Endothelial cell of umbilical vein (primary cell): ENCODE data around the gene KCNJ13. TPM values are rescaled to one million over a fixed set of nuclear protein-coding genes. Genes with fewer than 3 reads are reported as not detected.

ENCODE experiments used
- BruUV-seq: library from RNA; stranded (reverse); fragments of 400-500 nt; replicated peaks from 2 replicates; lab custom pipeline; 2021; lab: Mats Ljungman, UMichigan
- CTCF ChIA-PET: fragments of 300-600, 350-600 bp; sonication (Branson Sonifier 250); formaldehyde crosslinking; loops from one replicate; lab custom pipeline; 2021; ENCODE audit warnings: antibody characterized with exemption, inconsistent platforms; lab: Charles Lee
- POLR2A ChIA-PET: fragments of 300-600, 350-600 bp; sonication (Branson Sonifier 250); formaldehyde crosslinking; loops from one replicate; lab custom pipeline; 2021; ENCODE audit warnings: antibody characterized with exemption, inconsistent platforms; lab: Charles Lee
- DNase-seq: peaks from one replicate; pipeline ENCODE4 v3.0.0-alpha.2; 2011; ENCODE audit warnings: low read depth, low spot score
- FAIRE-seq: peaks from 2 replicates; lab custom pipeline; 2011; peaks lifted over from hg19 to GRCh38; lab: Jason Lieb, UNC
- H2AFZ ChIP-seq: 2 replicates; pipeline ENCODE4 v1.6.0; 2012; ENCODE audit warnings: low read depth, low read length, control low read depth, inconsistent platforms
- H3K27ac ChIP-seq: 2 replicates; pipeline ENCODE4 v1.5.1; 2011; ENCODE audit warnings: low read depth, mild to moderate bottlenecking, control low read depth, low read length, moderate library complexity; ENCODE audit not compliant: insufficient read depth
- H3K27me3 ChIP-seq, 2 experiments: 2 replicates each; pipeline versions ENCODE4 v1.6.0 to v1.6.1; 2011; ENCODE audit warnings: low read length in 2 of 2, mixed read lengths in 1 of 2; ENCODE audit not compliant: control insufficient read depth in 2 of 2, insufficient read depth in 2 of 2
- H3K36me3 ChIP-seq, 2 experiments: 2 replicates in 1 of 2; 3 replicates in 1 of 2; pipeline ENCODE4 v1.5.1; 2011; ENCODE audit warnings: low read length in 2 of 2, mild to moderate bottlenecking in 1 of 2, moderate library complexity in 1 of 2; ENCODE audit not compliant: control insufficient read depth in 2 of 2, insufficient read depth in 2 of 2; ENCODE audit errors: extremely low read depth in 1 of 2
- H3K4me1 ChIP-seq: 3 replicates; pipeline ENCODE4 v1.5.1; 2011; ENCODE audit warnings: mild to moderate bottlenecking, low read length; ENCODE audit not compliant: control insufficient read depth, insufficient read depth; ENCODE audit errors: extremely low read depth
- H3K4me2 ChIP-seq: 2 replicates; pipeline ENCODE4 v1.6.1; 2011; ENCODE audit warnings: low read length, control low read depth, mixed read lengths; ENCODE audit not compliant: insufficient read depth
- H3K4me3 ChIP-seq, 3 experiments: fragments of 200-600 bp in 1 of 3; sonication (generic), shearing (Covaris generic) in 1 of 3; replicated peaks in 1 of 3; 2 replicates each; pipeline ENCODE4 v1.5.1; 2011 to 2016; ENCODE audit warnings: control low read depth in 3 of 3, low read length in 3 of 3, mild to moderate bottlenecking in 2 of 3, inconsistent platforms in 1 of 3, low read depth in 1 of 3, moderate library complexity in 1 of 3; ENCODE audit not compliant: insufficient read depth in 1 of 3
- H3K79me2 ChIP-seq: 2 replicates; pipeline ENCODE4 v1.6.0; 2012; ENCODE audit warnings: low read length, inconsistent platforms; ENCODE audit not compliant: control insufficient read depth, insufficient read depth
- H3K9ac ChIP-seq: replicated peaks from 2 replicates; pipeline ENCODE3; 2011; ENCODE audit warnings: low read length, control low read depth; ENCODE audit not compliant: insufficient read depth; ENCODE audit errors: extremely low read depth
- H3K9me1 ChIP-seq: replicated peaks from 3 replicates; pipeline ENCODE4 v1.6.0; 2011; ENCODE audit warnings: mild to moderate bottlenecking, low read length; ENCODE audit not compliant: control insufficient read depth, insufficient read depth; ENCODE audit errors: extremely low read depth
- H3K9me3 ChIP-seq: replicated peaks from 2 replicates; pipeline ENCODE4 v1.5.1; 2012; ENCODE audit warnings: low read length, inconsistent platforms; ENCODE audit not compliant: control insufficient read depth, insufficient read depth
- H4K20me1 ChIP-seq: replicated peaks from 2 replicates; pipeline ENCODE3; 2011; ENCODE audit warnings: mild to moderate bottlenecking, low read length; ENCODE audit not compliant: control insufficient read depth, insufficient read depth; ENCODE audit errors: extremely low read depth
- EZH2 ChIP-seq: IDR thresholded peaks from 2 replicates; pipeline ENCODE4 v1.6.1; 2012; ENCODE audit warnings: borderline replicate concordance, low read depth, mild to moderate bottlenecking, moderate library complexity, low read length, inconsistent platforms; ENCODE audit not compliant: severe bottlenecking
- FOS ChIP-seq: IDR thresholded peaks from 2 replicates; pipeline ENCODE4 v1.6.1; 2011; ENCODE audit warnings: mild to moderate bottlenecking, low read length, moderate library complexity, borderline replicate concordance; ENCODE audit not compliant: insufficient read depth
- GATA2 ChIP-seq: IDR thresholded peaks from 2 replicates; pipeline ENCODE4 v1.7.0; 2011; ENCODE audit warnings: low read depth, mild to moderate bottlenecking, moderate library complexity, mixed read lengths, low read length; ENCODE audit not compliant: insufficient read length, insufficient read depth
- JUN ChIP-seq: IDR thresholded peaks from 2 replicates; pipeline ENCODE4 v1.6.1; 2011; ENCODE audit warnings: borderline replicate concordance, low read depth; ENCODE audit not compliant: insufficient read length, insufficient read depth
- MYC ChIP-seq: IDR thresholded peaks from one replicate; pipeline ENCODE4 v1.6.1; 2011; ENCODE audit warnings: mild to moderate bottlenecking, low read depth, low read length
- POLR2A ChIP-seq: IDR thresholded peaks from 2 replicates; pipeline ENCODE4 v1.6.1; 2012; ENCODE audit warnings: low read depth, mild to moderate bottlenecking, control low read depth, low read length
- POLR2AphosphoS5 ChIP-seq: IDR thresholded peaks from 2 replicates; pipeline ENCODE4 v1.6.1; 2012; ENCODE audit warnings: low read depth, mild to moderate bottlenecking, control low read depth, low read length, moderate library complexity; ENCODE audit not compliant: insufficient read depth
- dilution Hi-C: fragments of 300-500 bp; cut with MboI; formaldehyde crosslinking; loops from one replicate; pipeline ENCODE4 v1.15.0; 2019; ENCODE audit warnings: low sequenced_read_pairs; ENCODE audit not compliant: extremely low pct_ligation_motif_present
- intact Hi-C: fragments of 100-400 bp; cut with micrococcal nuclease; formaldehyde crosslinking; loops from one replicate; pipeline ENCODE4 v1.10.0; 2022
- polyA plus RNA-seq, 4 experiments: library from polyadenylated mRNA; depleted of rRNA in 3 of 4; stranded (reverse) in 3 of 4; unstranded in 1 of 4; fragments of >200 nt; gene quantifications; 2 replicates each; pipeline versions ENCODE4 v1.2.1 to v1.2.3, GENCODE V29; 2011 to 2012; ENCODE audit warnings: missing spikeins in 1 of 4
- total RNA-seq: library from RNA; stranded (reverse); gene quantifications from 2 replicates; pipeline ENCODE4 v1.2.3, GENCODE V29; 2021
- TF ChIP-seq, protein P1 (sequence below): IDR thresholded peaks from 2 replicates; pipeline ENCODE4 v1.6.1; 2011; ENCODE audit not compliant: insufficient read depth, insufficient read length
- TF ChIP-seq, protein P2 (sequence below), 2 donors: IDR thresholded peaks; 1 replicate in 1 of 2; 2 replicates in 1 of 2; pipeline ENCODE4 v1.5.1; 2011; ENCODE audit warnings: low read length in 2 of 2, mild to moderate bottlenecking in 2 of 2, moderate library complexity in 2 of 2, control low read depth in 1 of 2, inconsistent platforms in 1 of 2, low read depth in 1 of 2; ENCODE audit not compliant: insufficient read depth in 1 of 2; ENCODE audit errors: extremely low read depth in 1 of 2

Gene KCNJ13
- total and polyA plus RNA-seq, 2 donors (not counting 3 experiments of a cell fraction or from before 2014, with no cell fraction given): not detected

DNA sequence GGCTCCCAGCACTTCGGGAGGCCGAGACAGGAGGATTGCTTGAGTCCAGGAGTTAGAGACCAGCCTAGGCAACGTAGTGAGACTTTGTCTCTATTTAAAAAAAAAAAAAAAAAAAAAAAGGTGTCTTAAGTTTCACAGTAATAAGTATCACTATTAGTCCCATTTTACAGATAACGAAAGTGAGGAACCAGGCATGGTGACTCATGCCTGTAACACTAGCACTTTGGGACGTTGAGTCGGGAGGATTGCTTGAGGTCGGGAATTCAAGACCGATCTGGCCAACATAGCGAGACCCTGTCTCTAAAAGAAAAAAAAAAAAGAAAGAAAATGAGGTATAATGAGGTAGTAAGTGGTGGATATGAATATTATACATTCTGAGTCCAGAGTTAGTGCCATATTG lies 2.5 kb downstream of the KCNJ13 start:
- H3K27ac ChIP-seq: no peak overlapping the region
- no peak overlapping the region for H3K4me2 ChIP-seq
- H3K79me2 ChIP-seq: no peaks in the 10 kb centered on the region
- no peaks in the 10 kb centered on the region for H3K27me3 ChIP-seq
- dilution Hi-C loops: no loop called here
- DNase-seq (no peak), FAIRE-seq (no peak)
- no peak overlapping the region for H3K9ac ChIP-seq
- no peaks in the 10 kb centered on the region for H3K9me1 ChIP-seq
- peaks cover 5 to 6% of the 10 kb centered on the region in 2 experiments for H3K36me3 ChIP-seq
- no peaks in the 10 kb centered on the region for H3K9me3 ChIP-seq
- H4K20me1 ChIP-seq: no peaks in the 10 kb centered on the region
- intact Hi-C loops: no loop called here
- no TSS peak for BruUV-seq
- H3K4me3 ChIP-seq: no peak overlapping the region
- ChIA-PET POLR2A (no interaction called here), CTCF (interaction anchor here (0.9 kb wide), 1 partner anchor 68 kb away, joined by 3 read pairs; no protein-coding TSS in a partner anchor)
- TF ChIP-seq POLR2AphosphoS5: no peak
- no peak for TF ChIP-seq GATA2
- TF ChIP-seq POLR2A: no peak
- TF ChIP-seq FOS: no peak
- TF ChIP-seq, protein P1, sequence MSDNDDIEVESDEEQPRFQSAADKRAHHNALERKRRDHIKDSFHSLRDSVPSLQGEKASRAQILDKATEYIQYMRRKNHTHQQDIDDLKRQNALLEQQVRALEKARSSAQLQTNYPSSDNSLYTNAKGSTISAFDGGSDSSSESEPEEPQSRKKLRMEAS: no peak
- no peak for TF ChIP-seq JUN
- TF ChIP-seq, protein P2, sequence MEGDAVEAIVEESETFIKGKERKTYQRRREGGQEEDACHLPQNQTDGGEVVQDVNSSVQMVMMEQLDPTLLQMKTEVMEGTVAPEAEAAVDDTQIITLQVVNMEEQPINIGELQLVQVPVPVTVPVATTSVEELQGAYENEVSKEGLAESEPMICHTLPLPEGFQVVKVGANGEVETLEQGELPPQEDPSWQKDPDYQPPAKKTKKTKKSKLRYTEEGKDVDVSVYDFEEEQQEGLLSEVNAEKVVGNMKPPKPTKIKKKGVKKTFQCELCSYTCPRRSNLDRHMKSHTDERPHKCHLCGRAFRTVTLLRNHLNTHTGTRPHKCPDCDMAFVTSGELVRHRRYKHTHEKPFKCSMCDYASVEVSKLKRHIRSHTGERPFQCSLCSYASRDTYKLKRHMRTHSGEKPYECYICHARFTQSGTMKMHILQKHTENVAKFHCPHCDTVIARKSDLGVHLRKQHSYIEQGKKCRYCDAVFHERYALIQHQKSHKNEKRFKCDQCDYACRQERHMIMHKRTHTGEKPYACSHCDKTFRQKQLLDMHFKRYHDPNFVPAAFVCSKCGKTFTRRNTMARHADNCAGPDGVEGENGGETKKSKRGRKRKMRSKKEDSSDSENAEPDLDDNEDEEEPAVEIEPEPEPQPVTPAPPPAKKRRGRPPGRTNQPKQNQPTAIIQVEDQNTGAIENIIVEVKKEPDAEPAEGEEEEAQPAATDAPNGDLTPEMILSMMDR (IDR thresholded peaks at IDR 0.05; ENCODE audit: extremely low read depth in 1 of 2, insufficient read depth in 1 of 2, low read depth in 1 of 2, low read length in 2 of 2): no peak
- no peak for TF ChIP-seq EZH2
- no peak for TF ChIP-seq MYC
- H3K4me1 ChIP-seq: no peaks in the 10 kb centered on the region
- H2AFZ ChIP-seq: no peak overlapping the region
